ENCODE data around the gene RSRP1.

- TF ChIP-seq CTCF (IDR thresholded peaks at IDR 0.05) (no peak), POLR2A (IDR thresholded peaks at IDR 0.05) (no peak)
Observed at GRCh38 chr1:25199819-25200620, 47.2 kb downstream of the RSRP1 start.

Measured in Peyer's patch (tissue), 4 donors.